HFFc6 (cell line): ENCODE results near the gene KBTBD12. TPM values are rescaled to one million over a fixed set of nuclear protein-coding genes. Genes with fewer than 3 reads are reported as not detected.
"Not testable (repeated sequence)": the region's sequence is repeated elsewhere in the genome, so short reads cannot be mapped to it uniquely, and the experiment has no call there.

Source experiments
- DNase-seq: peaks from one replicate; pipeline ENCODE4 v3.0.0-alpha.2; 2018
- H3K27ac Mint-ChIP-seq: 2 replicates; pipeline ENCODE4 v1.8.0; 2020; ENCODE audit warnings: mild to moderate bottlenecking, mixed read lengths
- H3K27me3 Mint-ChIP-seq: 2 replicates; pipeline ENCODE4 v1.8.0; 2021; ENCODE audit warnings: mild to moderate bottlenecking, moderate library complexity, mixed read lengths; ENCODE audit not compliant: insufficient read depth
- H3K36me3 Mint-ChIP-seq: 2 replicates; pipeline ENCODE4 v1.8.0; 2021; ENCODE audit warnings: low read depth, mixed read lengths
- H3K4me1 Mint-ChIP-seq: 2 replicates; pipeline ENCODE4 v1.8.0; 2020; ENCODE audit warnings: low read depth, mixed read lengths
- H3K4me3 Mint-ChIP-seq: 2 replicates; pipeline ENCODE4 v1.8.0; 2020; ENCODE audit warnings: mild to moderate bottlenecking, moderate library complexity, mixed read lengths
- H3K9me3 Mint-ChIP-seq: 2 replicates; pipeline ENCODE4 v1.8.0; 2020; ENCODE audit warnings: mild to moderate bottlenecking, mixed read lengths
- total RNA-seq, 6 experiments: library from RNA; stranded (reverse); fragmentation: NEBNext Ultra II Directional; extraction: Animal tissue kit (Norgen Biotek cat#: 25700); gene quantifications; 2 replicates in 1 of 6; 3 replicates in 5 of 6; pipeline ENCODE4 v1.2.3, GENCODE V29; 2021
- TF ChIP-seq, protein P1 (sequence below): fragments of 200-600 bp; sonication (generic); IDR thresholded peaks from 2 replicates; pipeline ENCODE4 v1.5.0; 2021; ENCODE audit warnings: antibody characterized with exemption, mild to moderate bottlenecking

KBTBD12 gene
- total RNA-seq, 6 experiments from 2014 or later: not detected

DNA sequence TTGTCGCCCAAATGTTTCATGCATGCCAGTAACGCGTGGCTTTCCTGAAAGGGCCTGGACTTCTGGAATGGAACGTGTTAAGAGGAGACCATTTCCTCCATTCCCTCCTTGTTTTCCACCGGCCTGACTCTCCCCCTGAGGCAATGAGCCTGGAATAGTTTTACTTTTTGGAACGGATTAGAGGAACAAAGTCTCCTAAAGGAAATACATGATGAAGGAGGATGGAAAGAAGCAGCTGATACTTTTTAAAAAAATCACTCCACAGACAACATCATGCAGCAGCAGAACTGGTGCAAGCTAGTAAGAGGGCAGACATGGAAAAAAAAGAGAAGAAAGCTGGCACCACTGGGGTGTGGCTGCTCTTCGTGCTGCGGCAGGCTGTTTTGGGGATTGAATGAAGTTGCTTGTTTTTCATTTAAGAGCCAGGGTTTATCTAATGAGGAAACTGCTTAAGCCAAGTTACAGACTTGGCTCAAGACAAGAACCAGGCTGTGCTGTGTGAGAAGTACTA, 3.6 kb upstream of the KBTBD12 start:
- Mint-ChIP-seq H3K27ac (no peak overlapping the region), H3K4me1 (peaks cover 7% of the 10 kb centered on the region; the same call in 1 of the 2 replicates), H3K4me3 (no peak overlapping the region), H3K9me3 (peaks cover 12% of the 10 kb centered on the region), H3K27me3 (peaks cover 59% of the 10 kb centered on the region), H3K36me3 (peaks cover 10% of the 10 kb centered on the region; the same call in 1 of the 2 replicates)
- DNase-seq: no peak
- TF ChIP-seq, protein P1, sequence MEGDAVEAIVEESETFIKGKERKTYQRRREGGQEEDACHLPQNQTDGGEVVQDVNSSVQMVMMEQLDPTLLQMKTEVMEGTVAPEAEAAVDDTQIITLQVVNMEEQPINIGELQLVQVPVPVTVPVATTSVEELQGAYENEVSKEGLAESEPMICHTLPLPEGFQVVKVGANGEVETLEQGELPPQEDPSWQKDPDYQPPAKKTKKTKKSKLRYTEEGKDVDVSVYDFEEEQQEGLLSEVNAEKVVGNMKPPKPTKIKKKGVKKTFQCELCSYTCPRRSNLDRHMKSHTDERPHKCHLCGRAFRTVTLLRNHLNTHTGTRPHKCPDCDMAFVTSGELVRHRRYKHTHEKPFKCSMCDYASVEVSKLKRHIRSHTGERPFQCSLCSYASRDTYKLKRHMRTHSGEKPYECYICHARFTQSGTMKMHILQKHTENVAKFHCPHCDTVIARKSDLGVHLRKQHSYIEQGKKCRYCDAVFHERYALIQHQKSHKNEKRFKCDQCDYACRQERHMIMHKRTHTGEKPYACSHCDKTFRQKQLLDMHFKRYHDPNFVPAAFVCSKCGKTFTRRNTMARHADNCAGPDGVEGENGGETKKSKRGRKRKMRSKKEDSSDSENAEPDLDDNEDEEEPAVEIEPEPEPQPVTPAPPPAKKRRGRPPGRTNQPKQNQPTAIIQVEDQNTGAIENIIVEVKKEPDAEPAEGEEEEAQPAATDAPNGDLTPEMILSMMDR: no peak

DNA sequence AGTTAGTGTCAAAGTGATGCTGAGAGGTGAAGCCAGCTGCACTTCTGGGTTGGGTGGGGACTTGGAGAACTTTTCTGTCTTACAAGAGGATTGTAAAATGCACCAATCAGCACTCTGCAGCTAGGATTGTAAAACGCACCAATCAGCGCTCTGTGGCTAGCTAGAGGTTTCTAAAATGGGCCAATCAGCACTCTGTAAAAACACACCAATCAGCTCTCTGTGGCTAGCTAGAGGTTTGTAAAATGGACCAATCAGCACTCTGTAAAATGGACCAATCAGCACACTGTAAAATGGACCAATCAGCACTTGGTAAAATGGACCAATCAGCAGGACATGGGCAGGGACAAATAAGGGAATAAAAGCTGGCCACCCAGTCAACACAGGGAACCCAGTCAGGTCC, 1.2 kb upstream of the KBTBD12 start:
- DNase-seq, H3K4me1 Mint-ChIP-seq, H3K4me3 Mint-ChIP-seq, H3K27ac Mint-ChIP-seq: not testable (repeated sequence)
- peaks cover 10% of the 10 kb centered on the region; the same call in 1 of the 2 replicates for H3K36me3 Mint-ChIP-seq
- peaks cover 12% of the 10 kb centered on the region for H3K9me3 Mint-ChIP-seq
- peaks cover 73% of the 10 kb centered on the region for H3K27me3 Mint-ChIP-seq

DNA sequence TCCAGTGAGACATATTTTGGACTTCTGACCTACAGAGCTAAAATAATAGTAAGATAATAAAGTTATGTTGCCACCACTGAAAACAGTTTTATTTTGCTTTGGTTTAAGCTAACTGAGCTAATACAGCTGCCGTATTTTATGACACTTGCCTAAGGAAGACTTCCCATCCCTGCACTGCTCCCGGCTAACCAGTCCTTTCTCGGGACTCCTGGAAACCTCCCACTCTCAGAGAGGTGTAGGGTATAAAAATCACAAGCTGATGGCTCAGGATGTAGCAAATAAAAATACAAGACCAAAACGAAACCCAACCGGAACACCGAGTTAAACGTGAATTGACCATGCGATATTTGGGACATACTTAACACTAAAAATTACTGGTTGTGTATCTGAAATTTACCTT, 448 bp upstream of the KBTBD12 start:
- Mint-ChIP-seq H3K4me1 (peaks cover 7% of the 10 kb centered on the region; the same call in 1 of the 2 replicates), H3K27me3 (peaks cover 68% of the 10 kb centered on the region), H3K36me3 (peaks cover 10% of the 10 kb centered on the region; the same call in 1 of the 2 replicates), H3K9me3 (peaks cover 12% of the 10 kb centered on the region), H3K4me3 (no peak overlapping the region; the same call in 1 of the 2 replicates), H3K27ac (no peak overlapping the region)
- TF ChIP-seq, protein P1: no peak
- no peak for DNase-seq

DNA sequence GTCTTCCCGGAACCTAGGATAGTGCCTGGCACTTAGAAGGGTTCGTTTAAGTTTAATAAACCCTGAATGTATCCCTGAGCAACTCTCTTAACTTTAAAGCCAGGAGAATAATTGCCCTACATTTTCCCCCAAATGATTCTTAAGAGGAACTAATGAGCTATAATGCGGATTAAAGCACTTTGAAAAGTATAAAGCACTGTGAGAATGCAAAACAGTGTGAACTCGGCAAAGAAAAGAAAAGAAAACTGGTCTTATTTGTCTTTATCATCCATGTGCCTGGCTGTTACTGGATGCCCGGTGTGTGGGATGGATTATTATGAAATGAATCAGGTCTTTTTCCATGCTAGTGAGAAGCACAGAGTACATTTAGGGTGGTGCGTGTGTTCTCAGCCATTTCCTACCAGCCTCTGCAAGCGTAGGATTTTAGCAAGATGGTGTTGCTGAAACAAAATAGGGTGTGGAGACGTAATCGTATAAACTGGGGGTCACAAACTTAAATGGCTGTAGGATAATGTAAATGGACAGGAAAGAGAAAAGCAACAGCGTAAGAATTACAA, 983 bp downstream of the KBTBD12 start:
- Mint-ChIP-seq H3K9me3 (peaks cover 12% of the 10 kb centered on the region), H3K4me3 (no peak overlapping the region)

DNA sequence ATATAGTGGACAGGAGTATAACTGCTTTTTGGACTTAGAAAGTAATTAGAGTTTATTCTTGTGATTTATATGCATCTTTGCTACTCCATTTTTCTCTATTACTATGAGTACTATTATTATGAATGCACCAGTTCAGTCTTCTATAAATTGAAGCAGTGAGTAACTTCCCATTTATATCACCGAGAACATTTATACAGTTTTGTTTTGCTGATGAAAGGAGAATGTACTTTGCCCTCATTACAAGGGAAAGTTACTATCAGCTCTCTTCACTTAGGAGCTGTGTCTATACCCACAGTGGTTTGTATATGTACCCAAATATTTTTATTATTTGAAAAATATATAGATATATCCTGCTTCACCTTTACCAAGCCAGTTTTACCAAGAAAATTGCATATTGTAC, 5.7 kb downstream of the KBTBD12 start:
- no peaks in the 10 kb centered on the region for H3K36me3 Mint-ChIP-seq
- TF ChIP-seq, protein P1: no peak
- H3K4me3 Mint-ChIP-seq: no peak overlapping the region
- no peaks in the 10 kb centered on the region; the same call in 1 of the 2 replicates for H3K9me3 Mint-ChIP-seq
- no peak overlapping the region for H3K27ac Mint-ChIP-seq
- no peaks in the 10 kb centered on the region for H3K4me1 Mint-ChIP-seq
- peaks cover 19% of the 10 kb centered on the region for H3K27me3 Mint-ChIP-seq
- no peak for DNase-seq

More for the DNA sequence above, 983 bp downstream of the KBTBD12 start:
- H3K27ac Mint-ChIP-seq: no peak overlapping the region
- DNase-seq: no peak
- peaks cover 10% of the 10 kb centered on the region; the same call in 1 of the 2 replicates for H3K36me3 Mint-ChIP-seq
- TF ChIP-seq, protein P1: no peak
- peaks cover 7% of the 10 kb centered on the region; the same call in 1 of the 2 replicates for H3K4me1 Mint-ChIP-seq
- peaks cover 53% of the 10 kb centered on the region for H3K27me3 Mint-ChIP-seq

DNA sequence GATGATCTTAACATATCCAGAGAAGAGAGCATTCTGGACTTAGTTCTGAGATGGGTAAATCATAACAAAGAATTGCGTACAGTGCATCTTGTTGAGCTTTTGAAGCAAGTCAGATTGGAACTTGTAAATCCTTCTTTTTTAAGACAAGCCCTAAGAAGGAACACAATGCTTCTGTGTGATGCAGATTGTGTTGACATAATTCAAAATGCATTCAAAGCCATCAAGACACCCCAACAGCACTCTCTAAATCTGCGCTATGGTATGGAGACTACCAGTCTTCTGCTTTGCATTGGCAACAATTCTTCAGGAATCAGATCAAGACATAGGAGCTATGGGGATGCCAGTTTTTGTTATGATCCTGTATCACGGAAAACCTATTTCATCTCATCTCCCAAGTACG, 8.6 kb downstream of the KBTBD12 start:
- Mint-ChIP-seq H3K4me1 (no peaks in the 10 kb centered on the region), H3K4me3 (no peak overlapping the region)
- TF ChIP-seq, protein P1: no peak

More for the DNA sequence above, 8.6 kb downstream of the KBTBD12 start:
- Mint-ChIP-seq H3K9me3 (no peaks in the 10 kb centered on the region), H3K36me3 (no peaks in the 10 kb centered on the region), H3K27me3 (peaks cover 10% of the 10 kb centered on the region), H3K27ac (no peak overlapping the region)
- DNase-seq: no peak
